Measurements from ENCODE around the gene PRKCE.

Gene PRKCE

DNA sequence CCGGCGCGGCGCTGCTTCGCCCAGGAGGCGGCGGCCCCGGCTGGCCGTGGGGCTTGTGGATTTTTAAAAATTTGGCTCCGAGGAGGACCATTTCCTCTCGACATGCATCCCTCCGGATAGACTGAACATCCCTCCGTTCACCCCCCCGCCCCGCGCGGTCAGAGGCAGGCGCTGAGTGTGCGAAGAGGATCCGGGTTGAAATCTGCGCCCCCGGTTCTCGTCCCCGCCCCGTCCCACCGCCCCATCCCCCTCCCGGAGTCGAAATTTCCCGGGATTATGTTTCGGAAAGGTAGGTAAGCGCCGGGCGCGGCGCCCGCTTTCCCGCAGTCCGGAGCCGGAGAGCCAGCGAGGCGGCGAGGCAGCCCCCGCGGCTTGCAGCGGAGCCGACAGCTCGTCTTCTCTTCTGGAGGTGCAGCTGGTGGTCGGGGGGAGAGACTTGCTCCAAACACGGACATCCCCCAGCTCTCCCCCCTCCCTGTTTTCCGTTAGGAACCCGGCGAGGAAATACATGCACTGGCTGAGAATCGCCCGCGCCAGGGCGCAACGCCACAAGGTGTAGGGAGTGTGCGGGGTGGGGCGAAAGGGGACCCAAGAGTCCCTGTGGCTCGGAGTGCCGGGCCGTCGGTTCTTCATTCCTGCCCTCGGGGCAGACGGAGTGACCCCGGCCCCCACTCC is at the start of gene PRKCE:
Gene PRKCE, plus strand, starts transcription at position 261 of the 675 bp plus-strand sequence.
- no peak for DNase-seq

DNA sequence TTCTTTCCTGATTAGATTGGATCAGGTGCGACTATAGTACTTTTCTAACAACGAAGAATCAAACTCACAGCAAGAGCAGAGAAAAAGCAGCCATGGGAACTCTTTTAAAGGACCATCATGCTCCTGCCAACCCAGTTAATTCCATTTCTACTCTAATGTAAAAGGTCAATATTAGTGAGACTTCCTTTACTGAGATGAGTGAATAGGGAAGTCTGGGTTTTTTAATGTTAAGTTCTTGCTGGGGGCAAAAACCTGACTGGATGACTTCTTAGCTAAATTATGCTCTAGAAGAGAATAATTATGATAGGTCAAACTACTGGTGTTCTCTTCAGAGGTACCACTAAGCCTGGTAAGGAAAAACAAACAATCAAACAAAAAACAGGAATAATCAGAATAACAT is 48.9 kb upstream of the PRKCE start:
- DNase-seq = no peak

DNA sequence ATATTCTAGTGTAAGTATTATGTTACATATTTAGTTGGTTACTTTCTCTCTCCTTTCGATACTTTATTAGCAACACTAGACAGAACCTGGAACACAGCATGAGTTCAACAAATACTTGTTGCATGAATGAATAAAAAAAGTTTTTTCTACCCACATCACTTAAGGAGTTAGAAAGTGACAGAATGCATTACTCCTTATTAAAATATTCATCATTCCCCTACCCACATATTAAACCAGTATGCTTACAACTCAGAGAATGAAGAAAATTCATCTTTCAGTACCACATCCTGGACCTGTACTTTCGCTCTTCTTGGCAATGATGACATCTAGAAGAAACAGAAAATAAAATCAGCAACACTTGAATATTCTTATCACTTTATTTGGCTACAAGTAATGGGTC is 46.4 kb upstream of the PRKCE start:
- DNase-seq = no peak

DNA sequence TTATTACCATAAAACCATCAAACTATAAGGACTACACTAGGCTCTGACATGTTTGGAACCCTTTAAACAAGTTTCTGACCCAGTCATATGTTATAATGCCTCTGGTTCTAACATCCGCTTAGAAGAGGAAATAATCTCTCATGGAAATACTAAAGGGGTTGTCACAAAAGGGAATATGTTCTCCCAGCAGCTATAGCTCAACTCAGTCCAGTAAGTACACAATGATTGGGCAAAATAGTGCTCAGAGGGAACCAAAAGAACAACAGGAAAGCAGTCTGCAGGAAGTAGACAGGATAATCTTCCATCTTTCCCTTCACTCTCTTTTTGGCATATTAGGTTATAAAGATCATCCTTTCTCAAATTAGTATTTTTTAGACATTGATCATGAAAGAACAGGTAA is 44.7 kb upstream of the PRKCE start:
- no peak for DNase-seq

GRCh38 chr2:45607701-45608100 is 43.8 kb upstream of the PRKCE start:
- no peak for DNase-seq

GRCh38 chr2:45610281-45611019 is 41.0 kb upstream of the PRKCE start:
- peak; percentile 54 for DNase-seq

DNA sequence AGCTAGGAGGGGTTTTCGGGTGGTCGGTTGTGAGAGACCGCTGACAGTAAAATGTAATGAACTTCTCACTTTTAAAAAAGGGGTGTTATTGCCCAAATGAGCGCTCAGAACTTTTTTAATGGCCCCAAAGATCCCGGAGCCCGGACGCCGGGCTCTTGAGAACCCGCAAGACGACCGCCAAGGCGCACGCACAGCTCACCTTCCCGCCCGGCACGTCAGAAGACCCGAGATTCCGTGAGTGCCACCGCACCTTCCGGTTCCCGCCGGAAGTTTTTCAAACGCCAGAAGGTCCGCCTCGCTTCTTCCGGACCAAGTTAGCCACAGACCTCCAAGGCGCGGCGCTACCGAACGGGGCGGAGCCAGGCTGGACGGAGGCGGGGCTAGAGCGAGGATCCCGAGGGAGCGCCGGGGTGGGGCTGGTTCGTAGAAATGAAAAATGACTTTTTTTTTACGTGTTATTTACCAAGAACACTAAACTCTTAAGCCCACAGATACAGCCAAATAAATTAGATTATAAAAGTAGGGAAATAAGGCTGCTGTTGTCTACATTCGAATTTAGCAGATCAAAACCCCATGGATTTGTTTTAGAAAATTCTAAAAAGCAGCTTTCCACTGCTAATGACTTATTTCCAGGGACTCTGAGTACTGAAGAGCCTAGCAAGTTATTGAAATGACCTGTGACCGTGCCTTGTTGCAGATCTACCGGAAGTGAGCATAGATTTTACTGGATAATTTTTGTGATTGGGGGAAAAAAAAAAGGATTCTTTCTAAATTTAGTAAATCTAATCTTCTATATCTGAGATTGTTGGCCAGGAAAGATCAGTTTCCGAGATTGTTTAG is 40.2 kb upstream of the PRKCE start, which contains the start of gene SRBD1:
Gene SRBD1, minus strand, starts transcription at position 248 of the 840 bp plus-strand sequence. CDS start 5,826 bp downstream, outside the sequence.
- peak; percentile 85 for DNase-seq

DNA sequence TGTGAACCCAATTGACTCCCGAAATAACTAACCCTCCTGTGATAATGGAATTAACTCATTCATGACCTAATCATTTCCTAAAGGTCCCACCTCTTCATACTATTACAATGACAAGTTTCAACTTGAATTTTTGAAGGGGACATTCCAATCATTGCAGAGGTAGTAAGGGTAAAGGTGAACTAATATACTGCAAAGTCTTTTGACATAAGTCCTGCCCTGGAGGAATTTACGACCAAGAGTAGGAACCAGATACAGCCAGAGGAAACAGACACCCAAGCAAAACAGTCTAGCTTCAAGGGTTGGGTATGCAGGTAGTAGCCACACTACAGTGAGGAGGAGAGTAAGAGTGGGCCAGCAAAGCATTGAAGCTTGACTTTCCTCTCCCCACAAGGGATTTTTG is 39.2 kb upstream of the PRKCE start:
- DNase-seq = no peak

- no peak for DNase-seq
Observed at GRCh38 chr2:45612731-45613130, 38.7 kb upstream of the PRKCE start.

GRCh38 chr2:45614330-45614729 is 37.1 kb upstream of the PRKCE start:
- no peak for DNase-seq

- DNase-seq = no peak
Observed at GRCh38 chr2:45614871-45615415, 36.5 kb upstream of the PRKCE start.

- no peak for DNase-seq
Observed at GRCh38 chr2:45616658-45617411, 34.6 kb upstream of the PRKCE start.

DNA sequence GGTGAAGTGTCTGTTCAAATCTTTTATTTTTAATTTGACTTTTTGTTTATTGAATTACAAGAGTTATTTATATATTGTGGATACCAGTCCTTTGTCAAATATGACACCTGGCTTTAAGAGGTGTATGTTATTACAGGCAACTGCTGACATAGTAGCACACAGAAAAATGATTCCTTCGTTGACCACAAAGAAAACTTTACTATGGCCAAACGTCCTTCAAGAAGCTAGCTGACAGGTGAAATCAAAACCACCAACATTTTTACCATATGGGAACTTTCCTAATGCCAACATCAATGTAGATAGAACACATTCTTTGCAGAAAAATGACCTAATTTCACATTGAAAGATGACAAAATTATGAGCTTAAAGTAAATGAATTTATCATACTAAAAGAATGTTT is 34.0 kb upstream of the PRKCE start:
- no peak for DNase-seq

DNA sequence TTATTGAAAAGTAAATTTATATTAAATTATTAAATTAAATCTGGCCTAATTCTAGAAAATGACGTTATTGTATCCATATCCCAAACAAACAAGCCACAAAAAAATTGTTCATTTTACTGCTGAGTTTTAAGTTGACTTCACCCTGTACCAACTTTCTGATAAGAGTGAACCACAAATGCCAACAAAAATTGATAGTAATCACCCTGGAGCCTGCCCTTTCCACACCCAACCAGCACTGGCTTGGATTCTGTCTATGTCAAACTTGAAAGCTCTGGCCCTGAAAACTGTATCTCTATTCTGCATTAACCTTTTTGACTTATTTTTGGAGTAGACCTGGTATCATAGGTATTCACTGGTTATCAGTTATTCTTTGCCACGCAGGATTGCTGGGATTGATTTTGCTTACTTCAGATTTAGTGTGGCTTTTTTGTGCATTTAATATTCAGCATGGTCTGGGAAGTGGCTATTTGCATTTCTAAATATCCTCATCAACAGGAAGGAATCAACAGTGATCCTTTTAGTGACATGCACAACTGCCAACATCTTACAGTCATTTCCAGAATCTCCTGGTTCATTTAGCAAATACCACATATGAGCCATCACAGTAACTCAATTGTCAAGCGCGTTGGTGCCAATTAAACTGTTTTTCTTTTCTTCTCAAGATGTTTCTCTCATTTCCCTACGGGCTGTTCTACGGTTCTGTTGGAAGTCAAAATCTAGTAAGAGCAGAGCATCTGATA is 29.0 kb upstream of the PRKCE start:
- DNase-seq = no peak

DNA sequence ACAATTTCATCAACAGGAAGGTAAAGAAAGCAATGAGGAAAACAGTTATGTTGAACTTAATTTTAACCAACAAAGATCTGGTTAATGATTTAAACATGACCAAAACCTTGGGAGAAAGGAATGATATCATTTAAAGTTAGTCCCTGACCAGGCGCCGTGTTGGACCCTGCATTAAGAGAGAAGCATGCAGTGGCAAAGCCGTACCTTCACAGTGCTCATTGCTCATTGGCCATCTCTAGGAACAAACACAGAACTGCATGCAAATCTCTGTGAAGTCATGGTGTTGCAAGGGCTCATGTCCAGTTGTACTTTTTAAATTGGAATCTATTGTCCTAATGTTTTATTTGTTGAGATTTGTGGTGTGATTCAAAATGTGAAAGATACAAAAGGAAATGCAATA is 28.4 kb upstream of the PRKCE start:
- no peak for DNase-seq

- DNase-seq = no peak
Observed at GRCh38 chr2:45625824-45626223, 25.7 kb upstream of the PRKCE start.

DNA sequence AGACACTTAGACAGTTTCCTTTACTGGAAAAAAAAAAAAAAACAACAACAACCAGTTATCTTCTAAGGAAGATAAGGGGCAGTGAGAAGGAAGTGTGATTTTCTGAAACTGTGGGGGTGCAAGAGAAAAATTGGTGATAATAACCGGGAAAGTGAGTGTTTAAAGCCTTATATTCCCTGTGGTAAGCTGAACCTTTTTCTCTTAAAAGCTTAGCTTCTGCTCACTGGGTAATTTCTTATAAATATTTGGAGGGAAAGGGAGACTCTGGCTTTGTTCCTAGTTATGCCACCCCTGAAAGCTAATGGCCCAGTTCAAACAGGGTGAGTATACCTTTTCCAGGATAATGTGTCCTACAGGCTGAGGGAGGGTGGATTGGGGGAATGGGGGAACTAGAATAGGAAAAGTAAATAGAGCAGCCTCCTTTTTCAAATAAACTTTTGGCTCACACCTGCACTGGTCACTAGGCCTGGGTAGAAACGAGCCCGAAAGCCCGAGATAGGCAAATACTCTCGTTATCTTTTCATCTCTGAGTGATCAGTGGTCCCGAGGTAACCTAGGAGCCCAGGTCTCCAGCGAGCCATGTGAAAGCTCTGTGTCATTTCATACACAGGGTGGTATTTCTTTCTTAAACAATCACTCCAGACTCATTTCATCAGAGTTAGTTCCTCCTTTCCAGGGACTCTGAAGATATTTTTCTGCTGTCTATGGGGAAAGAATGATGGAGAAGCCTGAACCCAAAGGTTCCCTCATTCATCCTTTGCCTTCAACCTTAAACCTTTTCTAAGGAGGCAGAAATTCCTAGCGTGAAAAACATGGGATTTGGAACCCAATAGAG is 24.9 kb upstream of the PRKCE start:
- no peak for DNase-seq

GRCh38 chr2:45627911-45628310 is 23.6 kb upstream of the PRKCE start:
- DNase-seq = no peak

GRCh38 chr2:45629971-45630370 is 21.5 kb upstream of the PRKCE start:
- DNase-seq = no peak

- no peak for DNase-seq
Observed at GRCh38 chr2:45631319-45631718, 20.2 kb upstream of the PRKCE start.

GRCh38 chr2:45631955-45632354 is 19.5 kb upstream of the PRKCE start:
- no peak for DNase-seq

Data from SHP77 treated with DMSO at 0.1 percent for 48 hours (cell line).